ENCODE results near the gene IFNAR2.
"Not testable (repeated sequence)": the region's sequence is repeated elsewhere in the genome, so short reads cannot be mapped to it uniquely, and the experiment has no call there.

The IFNAR2 gene

DNA sequence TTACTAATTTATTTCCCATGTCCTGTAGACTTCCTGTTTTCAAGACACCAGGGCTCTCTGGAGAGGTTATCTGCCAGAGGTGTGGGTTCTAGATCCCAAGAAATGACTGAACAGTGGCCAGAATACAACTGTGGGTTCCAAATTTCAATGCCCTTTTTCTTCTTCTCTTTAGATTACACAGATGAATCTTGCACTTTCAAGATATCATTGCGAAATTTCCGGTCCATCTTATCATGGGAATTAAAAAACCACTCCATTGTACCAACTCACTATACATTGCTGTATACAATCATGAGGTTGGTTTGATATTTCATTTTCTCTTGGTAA, 15.0 kb downstream of the IFNAR2 start:
- DNase-seq (ENCODE audit: low read depth), result no peak

DNA sequence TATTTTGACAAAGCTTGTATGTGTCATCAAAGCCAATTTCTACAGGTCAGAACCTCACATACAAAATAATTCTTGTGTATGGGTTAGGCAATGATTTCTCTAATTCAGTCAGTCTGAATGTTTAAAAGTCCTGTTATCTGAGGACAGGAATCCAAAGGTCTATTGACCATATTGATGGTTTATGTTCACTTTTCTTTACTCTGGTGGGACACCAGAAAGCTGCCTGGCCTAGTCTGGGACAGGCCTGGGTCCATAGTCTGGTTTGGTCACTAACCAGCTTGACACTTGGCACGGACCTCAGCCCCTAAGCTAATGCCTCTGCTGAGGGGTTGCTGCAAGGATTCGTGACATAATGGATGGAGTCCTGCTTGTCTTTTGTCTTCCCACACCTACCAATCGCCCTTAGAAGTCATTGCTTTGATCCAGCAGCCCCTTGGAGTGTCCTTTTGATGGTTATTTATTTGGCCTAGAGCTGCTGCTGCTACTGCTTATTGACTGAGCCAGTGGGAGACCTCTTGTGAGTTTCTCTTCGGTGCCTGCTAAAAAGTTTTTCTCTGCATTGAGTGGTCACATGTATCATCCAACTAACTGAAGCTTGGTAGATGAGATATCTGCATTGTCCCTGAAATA, 15.7 kb downstream of the IFNAR2 start:
- DNase-seq (ENCODE audit: low read depth), result no peak

DNA sequence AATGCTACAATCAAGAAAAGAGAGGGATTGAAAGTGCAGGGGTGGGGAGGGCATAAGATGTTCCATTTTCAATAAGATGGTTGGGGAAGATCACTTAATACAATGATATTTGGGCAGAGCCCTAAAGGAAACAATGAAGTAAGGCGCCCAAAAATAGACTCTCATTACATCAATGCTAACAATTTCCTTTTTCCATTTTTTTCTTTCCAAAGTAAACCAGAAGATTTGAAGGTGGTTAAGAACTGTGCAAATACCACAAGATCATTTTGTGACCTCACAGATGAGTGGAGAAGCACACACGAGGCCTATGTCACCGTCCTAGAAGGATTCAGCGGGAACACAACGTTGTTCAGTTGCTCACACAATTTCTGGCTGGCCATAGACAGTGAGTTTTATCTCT, 16.8 kb downstream of the IFNAR2 start:
- no peak for DNase-seq (ENCODE audit: low read depth)

DNA sequence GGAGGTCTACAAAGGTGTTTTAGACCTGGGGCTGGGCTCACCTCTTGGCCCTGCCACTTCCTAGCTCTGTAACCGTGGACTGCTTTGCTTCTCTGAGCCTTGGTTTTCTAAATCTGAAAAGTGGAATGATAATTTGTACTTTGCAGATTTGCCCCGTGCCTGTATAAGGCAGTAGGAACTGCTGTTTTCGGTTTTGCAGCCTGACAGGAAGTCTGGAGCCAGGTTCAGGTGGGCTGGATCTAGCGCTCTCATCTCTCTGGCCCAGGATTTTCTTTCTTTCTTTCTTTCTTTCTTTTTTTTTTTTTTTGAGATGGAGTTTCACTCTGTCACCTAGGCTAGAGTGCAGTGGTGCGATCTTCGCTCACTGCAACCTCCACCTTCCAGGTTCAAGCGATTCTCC, 17.2 kb downstream of the IFNAR2 start:
- no peak for DNase-seq (ENCODE audit: low read depth)

DNA sequence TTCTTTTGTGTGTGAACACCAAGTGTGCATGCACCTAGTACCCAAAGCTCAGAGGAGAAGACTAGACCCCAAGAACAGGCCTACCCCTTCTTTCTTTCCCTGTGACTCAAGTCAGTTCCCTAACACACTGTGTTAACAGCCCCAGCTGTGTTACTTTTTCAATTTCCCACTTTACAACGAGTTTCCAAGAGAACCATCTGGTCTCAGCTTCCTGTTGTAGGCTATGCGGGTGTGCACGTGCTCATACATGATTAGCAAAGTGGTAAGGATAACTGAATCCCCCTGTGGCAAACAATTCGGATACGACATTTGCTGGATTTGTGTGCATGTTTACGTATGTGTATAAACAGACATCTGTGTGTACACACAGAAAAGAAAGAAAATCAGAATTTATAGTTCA, 17.9 kb downstream of the IFNAR2 start:
- no peak for DNase-seq (ENCODE audit: low read depth)

DNA sequence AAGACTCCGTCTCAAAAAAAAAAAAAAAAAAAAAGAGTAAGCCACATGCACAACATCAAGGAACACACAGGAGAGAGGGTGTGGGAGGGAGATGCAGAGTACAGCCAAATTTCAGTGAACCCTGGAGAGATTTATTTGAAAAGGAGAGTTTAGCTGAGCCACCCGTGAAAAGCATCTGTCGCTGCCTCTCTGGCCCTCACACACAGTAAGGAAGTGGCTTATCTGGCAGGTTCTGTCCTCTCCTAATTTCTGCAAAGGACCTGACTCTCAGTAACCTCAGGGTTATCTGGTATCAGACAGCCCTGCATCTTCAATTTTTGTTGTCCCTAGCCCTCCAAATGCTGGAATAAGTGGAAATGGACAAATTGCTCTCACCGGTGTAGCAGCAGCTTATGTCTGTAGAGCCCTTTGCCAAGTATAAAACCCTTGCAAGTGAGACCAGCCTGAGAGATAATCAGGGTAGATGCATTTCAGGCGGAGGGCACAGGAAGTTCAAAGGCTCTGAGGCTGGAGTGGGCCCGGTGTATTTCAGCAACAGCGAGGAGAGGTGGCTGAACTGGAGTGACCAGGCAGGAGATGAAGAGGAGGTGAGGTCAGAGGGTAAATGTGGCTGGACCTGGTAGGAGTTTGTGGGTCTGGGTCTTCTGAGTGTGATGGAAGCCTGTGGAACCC, 19.7 kb downstream of the IFNAR2 start:
- DNase-seq (ENCODE audit: low read depth), result no peak

DNA sequence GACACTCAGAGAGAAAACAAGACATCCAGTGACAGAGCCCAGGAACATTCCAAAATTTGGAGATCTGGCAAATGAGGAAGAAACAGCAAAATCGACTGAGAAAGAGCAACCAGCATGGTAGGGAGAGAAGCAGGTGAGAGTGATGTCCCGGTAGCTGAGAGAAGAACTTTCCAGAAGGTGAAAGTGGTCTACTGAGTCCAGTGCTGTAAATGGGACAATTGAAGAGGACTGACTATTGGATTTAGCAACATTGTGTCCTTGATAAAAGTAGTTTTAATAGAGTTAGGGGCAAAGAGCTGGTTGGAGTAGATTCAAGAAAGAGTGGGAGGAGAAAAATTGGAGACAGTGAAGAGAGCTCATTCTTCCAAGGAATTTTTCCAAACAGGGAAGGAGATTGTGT, 21.4 kb downstream of the IFNAR2 start:
- DNase-seq (ENCODE audit: low read depth), result no peak

DNA sequence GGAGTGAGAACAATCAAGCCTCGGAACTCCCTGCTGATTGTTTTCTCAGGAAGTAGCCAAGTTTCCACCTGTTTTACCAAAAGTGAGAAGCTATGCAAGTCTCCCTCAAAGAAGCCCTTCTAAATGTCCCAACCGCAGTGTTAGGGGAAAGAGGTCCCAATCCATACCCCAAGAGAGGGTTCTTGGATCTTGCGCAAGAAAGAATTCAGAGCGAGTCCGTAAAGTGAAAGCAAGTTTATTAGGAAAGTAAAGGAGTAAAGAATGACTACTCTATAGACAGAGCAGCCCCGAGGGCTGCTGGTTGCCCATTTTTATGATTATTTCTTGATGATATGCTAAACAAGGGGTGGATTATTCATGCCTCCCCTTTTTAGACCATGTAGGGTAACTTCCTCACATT, 23.6 kb downstream of the IFNAR2 start:
- not testable (repeated sequence) for DNase-seq (ENCODE audit: low read depth)

DNA sequence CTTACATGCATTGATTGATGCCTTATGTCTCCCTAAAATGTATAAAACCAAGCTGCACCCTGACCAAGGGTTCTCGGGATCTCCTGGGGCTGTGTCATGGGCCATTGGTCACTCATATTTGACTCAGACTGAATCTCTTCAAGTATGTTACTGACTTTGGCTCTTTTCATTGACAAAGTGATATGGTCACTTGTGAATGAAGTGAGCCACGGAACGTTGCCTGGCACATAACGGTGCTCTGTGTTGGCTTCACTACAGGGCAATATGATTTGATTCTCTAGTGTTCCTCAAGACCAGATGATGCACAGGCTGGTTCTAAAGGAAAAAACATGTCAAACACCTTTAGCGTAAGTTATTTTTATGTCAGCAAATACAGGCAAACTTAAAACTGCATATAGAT, 25.0 kb downstream of the IFNAR2 start:
- no peak for DNase-seq (ENCODE audit: low read depth)

DNA sequence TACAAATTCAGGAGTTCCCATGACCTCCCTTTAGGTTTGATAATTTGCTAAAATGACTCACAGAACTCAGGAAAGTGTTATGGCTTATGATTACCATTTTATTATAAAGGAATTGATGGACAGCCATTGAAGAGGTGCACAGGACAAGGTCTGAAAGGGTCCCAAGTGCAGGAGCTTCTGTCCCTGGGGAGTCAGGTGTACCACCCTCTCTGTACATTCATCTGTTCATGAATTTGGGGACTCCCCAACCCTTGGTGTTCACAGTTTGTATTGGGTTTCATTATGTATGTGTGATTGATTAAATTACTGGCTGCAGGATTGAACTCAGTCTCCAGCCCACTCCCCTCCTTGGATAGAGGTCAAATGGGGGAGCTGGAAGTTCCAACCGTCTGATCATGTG, 25.7 kb downstream of the IFNAR2 start:
- no peak for DNase-seq (ENCODE audit: low read depth)

DNA sequence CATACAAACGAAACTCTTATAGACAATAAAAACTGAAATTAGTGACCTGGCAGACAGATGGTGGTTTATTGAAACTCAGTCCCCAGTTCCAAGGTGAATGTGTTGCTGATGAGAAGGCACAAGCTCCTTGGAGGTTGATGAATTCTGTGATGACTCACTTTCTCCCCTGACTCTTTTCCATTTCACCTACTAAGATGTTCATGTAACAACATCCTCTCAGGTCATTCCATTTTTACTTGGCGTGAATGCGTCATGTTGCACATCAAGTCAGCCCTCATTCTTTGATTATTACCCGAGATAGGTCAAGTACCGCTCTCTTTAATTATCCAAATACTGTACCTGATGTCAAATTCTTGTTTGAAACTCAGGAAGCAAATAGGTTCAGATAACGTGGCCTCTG, 26.3 kb downstream of the IFNAR2 start:
- no peak for DNase-seq (ENCODE audit: low read depth)

DNA sequence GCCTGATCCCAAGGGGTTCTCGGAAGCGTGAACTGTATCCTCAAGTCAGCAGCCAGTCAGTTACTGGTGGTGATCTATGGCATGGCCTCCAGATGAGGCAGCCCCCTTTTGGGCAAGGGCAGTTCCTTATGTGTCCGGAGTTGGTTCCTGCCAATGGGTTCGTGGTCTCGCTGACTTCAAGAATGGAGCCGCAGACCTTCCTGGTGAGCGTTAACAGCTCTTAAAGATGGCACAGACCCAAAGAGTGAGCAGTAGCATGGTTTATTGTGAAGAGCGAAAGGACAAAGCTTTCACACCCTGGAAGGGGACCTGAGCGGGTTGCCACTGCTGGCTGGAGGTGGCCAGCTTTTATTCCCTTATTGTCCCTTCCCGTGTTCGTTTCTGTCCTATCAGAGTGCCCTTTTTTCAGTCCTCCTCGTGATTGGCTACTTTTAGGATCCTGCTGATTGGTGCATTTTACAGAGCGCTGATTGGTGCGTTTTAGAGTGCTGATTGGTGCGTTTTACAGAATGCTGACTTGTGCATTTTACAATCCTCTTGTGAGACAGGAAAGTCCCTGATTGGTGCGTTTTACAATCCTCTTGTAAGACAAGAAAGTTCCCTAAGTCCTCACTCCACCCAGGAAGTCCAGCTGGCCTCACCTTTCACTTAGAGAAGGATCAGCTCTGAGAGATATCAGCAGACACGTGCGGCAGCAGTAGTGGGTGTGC, 27.5 kb downstream of the IFNAR2 start:
- DNase-seq (ENCODE audit: low read depth), result no peak

DNA sequence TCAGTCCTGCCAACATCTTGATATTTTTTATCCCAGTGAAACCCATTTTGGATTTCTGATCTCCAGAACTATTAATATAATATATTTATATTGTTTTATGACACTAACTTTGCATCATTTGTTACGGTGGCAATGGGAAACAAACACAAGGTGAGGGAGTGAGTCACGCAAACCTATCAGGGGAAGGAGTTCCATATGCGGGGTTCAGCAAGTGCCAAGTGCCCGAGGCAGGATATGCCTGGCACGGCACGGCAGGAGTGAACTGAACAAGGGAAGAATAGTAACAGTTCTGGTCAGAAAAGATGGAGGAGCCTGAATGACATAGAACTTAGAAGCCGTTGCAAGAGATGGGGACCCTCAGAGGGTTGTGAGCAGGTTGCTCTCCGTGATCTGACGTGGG, 28.7 kb downstream of the IFNAR2 start:
- no peak for DNase-seq (ENCODE audit: low read depth)

DNA sequence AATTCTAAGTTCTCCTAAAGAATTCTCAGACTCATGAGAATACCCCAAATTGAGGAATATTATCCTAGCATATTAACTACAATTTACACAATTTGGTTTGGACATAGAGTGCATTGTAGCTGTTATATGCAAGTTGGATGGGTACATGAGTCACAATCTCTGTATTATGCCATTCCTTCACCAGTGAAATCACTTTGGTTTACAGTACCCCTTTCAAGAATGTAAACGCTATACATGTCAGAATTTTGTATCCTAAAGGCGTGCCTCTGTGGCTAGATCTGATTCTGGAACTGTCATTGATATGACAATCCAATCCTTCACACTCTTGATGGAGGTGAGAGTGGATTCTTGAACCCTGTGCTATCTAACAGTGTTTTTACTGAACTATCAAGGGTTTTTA, 29.7 kb downstream of the IFNAR2 start:
- no peak for DNase-seq (ENCODE audit: low read depth)

DNA sequence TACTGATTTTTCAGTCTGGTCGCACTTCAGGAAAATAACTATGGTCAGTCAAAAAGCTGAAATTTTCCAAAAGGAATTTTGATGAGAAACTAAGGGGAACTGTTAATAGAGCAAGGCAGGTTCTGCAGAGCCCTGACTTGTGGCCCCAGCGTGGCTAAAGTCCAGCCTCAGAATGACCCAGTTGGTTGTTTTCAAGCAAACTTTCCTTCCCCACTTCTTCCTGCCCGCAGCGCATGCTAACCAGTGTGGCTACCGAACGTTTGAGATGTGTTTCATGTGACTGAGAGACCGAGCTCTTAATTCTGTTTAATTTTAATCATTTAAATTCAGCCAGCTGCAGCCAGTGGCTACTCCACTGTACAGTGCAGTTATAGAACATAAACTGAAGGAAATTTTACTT, 30.3 kb downstream of the IFNAR2 start:
- no peak for DNase-seq (ENCODE audit: low read depth)

DNA sequence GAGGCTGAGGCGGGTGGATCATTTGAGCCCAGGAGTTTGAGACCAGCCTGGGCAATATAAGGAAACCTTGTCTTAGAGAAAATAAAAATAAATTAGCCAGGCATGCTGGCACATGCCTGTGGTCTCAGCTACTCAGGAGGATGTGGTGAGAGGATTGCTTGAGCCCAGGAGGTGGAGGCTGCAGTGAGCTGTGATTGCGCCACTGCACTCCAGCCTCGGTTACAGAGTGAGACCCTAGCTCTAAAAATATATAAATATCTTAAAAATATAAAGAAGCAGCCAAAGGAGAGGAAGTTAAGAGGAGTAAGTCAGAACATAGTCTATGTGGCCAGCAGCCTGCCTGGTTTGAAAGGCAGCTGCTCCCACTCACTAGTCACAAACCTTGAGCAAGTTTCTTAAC, 31.9 kb downstream of the IFNAR2 start:
- no peak for DNase-seq (ENCODE audit: low read depth)

DNA sequence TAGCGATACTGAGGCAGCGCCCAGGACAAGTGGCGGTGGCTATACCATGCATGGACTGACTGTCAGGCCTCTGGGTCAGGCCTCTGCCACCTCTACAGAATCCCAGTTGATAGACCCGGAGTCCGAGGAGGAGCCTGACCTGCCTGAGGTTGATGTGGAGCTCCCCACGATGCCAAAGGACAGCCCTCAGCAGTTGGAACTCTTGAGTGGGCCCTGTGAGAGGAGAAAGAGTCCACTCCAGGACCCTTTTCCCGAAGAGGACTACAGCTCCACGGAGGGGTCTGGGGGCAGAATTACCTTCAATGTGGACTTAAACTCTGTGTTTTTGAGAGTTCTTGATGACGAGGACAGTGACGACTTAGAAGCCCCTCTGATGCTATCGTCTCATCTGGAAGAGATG, 33.2 kb downstream of the IFNAR2 start:
- DNase-seq (ENCODE audit: low read depth), result no peak

DNA sequence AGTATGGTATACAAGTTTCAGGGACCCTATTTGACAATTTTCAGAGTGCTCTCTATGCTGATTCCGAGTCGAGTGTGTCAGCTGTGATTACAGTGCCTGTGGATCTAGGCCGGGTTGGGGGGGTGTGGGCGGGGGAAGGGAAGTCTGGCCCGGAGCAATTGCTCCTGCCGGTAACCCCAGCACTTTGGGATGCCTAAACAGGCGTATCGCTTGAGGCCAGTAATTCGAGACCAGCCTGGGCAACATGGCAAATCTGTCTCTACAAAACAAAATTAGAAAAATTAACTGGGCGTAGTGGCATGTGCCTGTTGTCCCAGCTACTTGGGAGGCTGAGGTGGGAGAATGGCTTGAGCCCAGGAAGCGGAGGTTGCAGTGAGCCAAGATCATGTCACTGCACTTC, 34.8 kb downstream of the IFNAR2 start:
- no peak for DNase-seq (ENCODE audit: low read depth)

DNA sequence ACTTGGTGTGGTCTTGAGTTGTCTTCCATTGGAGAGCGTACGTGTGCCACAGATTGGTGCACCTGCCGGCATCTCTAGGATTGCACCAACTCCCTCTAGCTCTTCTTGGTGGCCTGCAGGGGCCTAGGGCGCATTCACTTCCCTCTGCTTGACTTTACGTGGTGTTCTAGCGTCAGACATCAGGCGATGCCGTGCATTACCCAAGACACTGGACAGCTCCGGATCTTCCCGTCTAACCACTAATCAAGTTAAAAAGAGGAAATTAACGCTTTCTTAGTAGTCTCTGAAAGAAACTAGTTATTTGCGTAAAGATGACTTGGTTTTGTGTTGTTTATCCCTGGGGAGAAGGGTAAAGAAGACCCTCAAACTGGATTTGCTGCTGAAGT, 35.9 kb downstream of the IFNAR2 start:
- DNase-seq (ENCODE audit: low read depth), result no peak

DNA sequence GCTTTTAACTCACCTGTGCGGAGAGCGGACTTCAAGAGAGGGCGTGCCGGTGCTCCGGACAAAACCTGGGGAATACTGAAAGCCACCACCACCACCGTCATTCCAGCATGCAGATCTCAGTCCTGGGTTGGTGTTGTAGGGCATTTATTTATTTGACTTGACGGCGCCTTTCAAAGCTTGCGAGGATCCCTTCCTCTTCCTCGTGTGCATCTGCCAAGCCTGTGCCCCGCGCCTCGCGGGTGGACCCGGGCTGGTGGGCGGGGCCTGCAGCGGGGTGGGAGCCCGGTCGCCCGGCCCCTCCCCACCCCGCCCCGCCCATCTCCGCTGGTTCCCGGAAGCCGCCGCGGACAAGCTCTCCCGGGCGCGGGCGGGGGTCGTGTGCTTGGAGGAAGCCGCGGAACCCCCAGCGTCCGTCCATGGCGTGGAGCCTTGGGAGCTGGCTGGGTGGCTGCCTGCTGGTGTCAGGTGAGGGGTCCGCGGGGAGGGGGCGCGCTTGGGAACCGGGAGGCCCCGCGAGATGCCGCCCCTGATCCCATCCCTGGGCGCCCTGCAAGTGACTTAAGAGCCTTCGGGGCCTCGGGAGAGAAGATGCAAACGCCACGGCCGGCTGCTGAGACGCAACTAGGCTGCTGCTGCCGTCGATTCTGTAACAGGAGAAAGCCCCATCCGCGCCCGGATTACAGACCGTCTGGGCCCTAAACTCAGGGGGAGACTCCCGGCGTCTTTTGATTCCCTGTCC, 36.5 kb downstream of the IFNAR2 start, which contains the start of gene IL10RB:
Gene IL10RB (plus strand): TSS at position 318 of the 739 bp plus-strand sequence. CDS start 99 bp downstream, at position 417.
- no peak for DNase-seq (ENCODE audit: low read depth)

DNA sequence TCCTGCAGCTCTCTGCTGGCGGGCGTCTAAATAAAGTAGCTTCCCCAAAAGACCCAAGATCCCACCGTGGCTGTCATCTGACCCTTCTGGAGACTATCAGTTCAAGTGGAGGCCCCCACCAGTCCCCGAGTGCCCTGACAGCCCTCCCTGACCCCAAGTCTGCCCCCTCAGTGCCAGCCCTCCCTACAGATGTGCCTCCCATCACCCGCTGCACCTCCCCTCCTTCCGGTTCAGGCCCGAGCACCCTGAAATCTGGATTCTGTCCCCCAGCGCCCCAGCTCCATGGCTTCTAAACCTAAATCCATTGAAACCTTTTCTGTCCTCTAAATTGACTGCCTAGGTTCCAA, 37.0 kb downstream of the IFNAR2 start:
- no peak for DNase-seq (ENCODE audit: low read depth)

DNA sequence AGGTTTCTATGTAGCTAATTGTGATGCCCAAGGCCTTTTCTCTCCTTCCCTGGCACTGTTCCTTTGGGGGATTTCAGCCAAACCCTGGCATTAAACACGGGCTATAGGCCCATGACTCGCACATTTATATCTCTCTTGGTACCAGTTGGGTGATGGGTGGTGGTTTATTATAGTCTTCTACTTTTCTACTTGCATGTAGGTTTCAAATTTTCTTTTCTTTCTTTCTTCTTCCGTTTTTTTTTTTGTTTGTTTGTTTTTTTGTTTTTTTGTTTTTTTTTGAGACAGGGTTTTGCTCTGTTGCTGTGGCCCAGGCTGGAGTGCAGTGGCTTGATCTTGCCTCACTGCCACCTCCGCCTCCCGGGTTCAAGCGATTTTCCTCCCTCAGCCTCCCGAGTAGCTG, 37.5 kb downstream of the IFNAR2 start:
- no peak for DNase-seq (ENCODE audit: low read depth)

DNA sequence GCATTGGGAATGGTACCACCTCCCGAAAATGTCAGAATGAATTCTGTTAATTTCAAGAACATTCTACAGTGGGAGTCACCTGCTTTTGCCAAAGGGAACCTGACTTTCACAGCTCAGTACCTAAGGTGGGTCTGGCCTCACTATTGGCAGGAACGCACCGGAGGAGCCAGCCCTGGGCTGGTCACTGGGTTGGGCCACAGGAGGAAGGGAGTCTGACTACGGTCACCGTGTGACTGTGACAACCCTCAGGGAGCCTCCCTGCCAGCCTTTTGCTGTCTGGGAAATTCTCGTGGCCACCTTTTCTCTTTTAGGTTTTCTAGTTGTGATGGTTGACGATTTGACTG, 38.6 kb downstream of the IFNAR2 start:
- DNase-seq (ENCODE audit: low read depth), result no peak

Measured in stromal cell of bone marrow (primary cell).